ENCODE results near the gene TACC2.

TACC2 gene

GRCh38 chr10:122241836-122242235 is 252.9 kb downstream of the TACC2 start:
- no peak overlapping the region for H3K9ac ChIP-seq (ENCODE audit: low read depth in 1 of 2, low read length in 2 of 2)
- no peak overlapping the region for H3K4me3 ChIP-seq (ENCODE audit: low read length in 2 of 2)
- H3K9me3 ChIP-seq (ENCODE audit: control insufficient read depth in 2 of 2, low read length in 2 of 2): no peaks in the 10 kb centered on the region
- no peak overlapping the region for H3K27ac ChIP-seq (ENCODE audit: low read depth in 2 of 2, low read length in 2 of 2)
- H3K27me3 ChIP-seq (ENCODE audit: control insufficient read depth in 2 of 2, insufficient read depth in 2 of 2, low read length in 2 of 2): no peaks in the 10 kb centered on the region
- no peaks in the 10 kb centered on the region for H3K4me1 ChIP-seq (ENCODE audit: control insufficient read depth in 2 of 2, insufficient read depth in 2 of 2, low read length in 2 of 2)
- H3K36me3 ChIP-seq (ENCODE audit: control insufficient read depth in 2 of 2, insufficient read depth in 2 of 2, low read length in 2 of 2): peaks cover 33 to 50% of the 10 kb centered on the region in 2 donors

DNA sequence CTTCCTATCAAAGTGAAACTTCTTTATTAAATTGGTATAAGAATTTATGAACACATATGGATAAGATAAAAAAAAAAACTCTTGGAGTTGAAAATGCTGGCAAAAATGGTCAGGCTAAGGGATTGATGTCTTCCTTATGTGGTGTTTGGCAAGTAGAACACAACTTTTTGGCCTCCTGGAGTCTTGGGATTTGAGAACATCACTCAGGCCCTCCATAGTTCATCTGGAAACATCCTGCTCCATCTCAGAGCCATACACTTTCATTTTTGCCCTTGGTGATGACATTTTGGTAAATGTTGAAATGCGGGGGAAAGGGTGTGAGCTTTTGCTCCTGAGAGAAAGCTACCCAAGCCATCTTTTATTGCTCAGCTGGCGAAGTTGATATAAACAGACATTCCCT is 254.6 kb downstream of the TACC2 start:
- no peak overlapping the region for H3K9ac ChIP-seq (ENCODE audit: low read depth in 1 of 2, low read length in 2 of 2)
- no peaks in the 10 kb centered on the region for H3K4me1 ChIP-seq (ENCODE audit: control insufficient read depth in 2 of 2, insufficient read depth in 2 of 2, low read length in 2 of 2)
- H3K27me3 ChIP-seq (ENCODE audit: control insufficient read depth in 2 of 2, insufficient read depth in 2 of 2, low read length in 2 of 2): no peaks in the 10 kb centered on the region
- H3K9me3 ChIP-seq (ENCODE audit: control insufficient read depth in 2 of 2, low read length in 2 of 2): no peaks in the 10 kb centered on the region
- H3K4me3 ChIP-seq (ENCODE audit: low read length in 2 of 2): no peak overlapping the region
- H3K27ac ChIP-seq (ENCODE audit: low read depth in 2 of 2, low read length in 2 of 2): no peak overlapping the region
- H3K36me3 ChIP-seq (ENCODE audit: control insufficient read depth in 2 of 2, insufficient read depth in 2 of 2, low read length in 2 of 2): peaks cover 34 to 51% of the 10 kb centered on the region in 2 donors

DNA sequence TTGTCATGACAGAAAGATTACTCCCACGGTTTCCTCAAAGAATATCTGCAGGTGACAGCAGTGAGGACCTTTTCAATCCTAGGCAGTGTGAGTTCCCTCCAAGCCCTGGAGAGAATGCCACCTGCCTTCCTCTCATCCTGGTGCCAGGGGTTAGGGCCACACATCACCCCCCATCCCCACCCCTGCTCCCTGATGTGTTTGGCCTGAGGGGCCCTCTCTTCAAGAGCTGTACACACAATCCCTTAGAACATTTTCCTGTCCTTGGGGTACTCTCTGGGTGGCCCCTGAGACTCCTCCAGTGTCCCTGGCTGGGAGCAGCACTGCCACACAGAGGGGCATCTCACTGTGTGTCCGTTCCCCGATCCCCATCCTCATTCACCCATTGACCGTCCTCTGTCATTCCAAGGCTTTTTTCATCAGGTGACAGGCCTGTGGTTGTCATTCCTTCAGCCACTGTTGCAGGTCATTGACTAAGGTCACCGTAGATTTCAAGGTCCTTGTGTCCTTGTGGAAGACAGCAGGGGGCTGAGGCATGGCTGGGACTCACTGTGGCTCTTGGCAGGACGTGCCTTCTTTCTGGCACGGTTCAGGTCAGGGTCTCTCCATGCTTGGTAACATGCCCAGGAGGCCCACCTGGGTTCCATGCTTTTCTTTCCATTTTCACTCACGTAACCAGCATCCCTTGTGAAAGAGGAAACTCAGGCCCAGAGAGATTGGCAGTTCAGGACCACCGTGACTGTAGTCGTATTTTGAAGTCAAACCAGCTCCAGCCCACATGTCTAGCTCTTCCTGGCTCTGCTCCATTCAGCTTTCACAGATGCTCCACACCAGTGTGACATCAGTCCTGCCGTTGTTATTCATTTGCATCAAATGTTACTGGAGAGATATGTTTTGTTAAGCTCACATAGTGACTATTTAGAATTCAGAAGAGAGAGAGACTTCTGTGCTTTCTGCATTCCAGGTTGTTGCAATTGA is 255.3 kb downstream of the TACC2 start:
- H3K36me3 ChIP-seq (ENCODE audit: control insufficient read depth in 2 of 2, insufficient read depth in 2 of 2, low read length in 2 of 2): peaks cover 41 to 55% of the 10 kb centered on the region in 2 donors
- no peak overlapping the region for H3K27ac ChIP-seq (ENCODE audit: low read depth in 2 of 2, low read length in 2 of 2)

DNA sequence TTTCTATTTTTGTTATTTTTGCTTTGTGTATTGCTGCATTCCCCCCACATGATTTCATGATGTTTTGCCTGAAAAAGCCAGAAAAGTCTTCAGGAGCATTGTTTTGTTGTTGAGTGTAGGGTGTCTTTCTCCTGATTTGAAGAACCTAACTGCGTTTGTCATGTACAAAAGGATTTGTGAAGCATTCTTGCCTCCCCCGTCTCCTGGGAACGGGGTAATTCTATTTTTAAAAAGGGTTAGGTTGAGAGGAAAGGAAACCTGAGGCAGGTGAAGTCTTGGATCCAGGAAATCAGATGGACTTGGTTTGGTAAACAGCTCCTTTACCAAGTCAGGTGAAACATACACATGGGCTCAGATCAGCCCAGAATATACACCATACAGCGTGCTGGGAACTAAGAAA is 256.2 kb downstream of the TACC2 start:
- Histone ChIP-seq H3K27me3 (ENCODE audit: control insufficient read depth in 2 of 2, insufficient read depth in 2 of 2, low read length in 2 of 2) (no peaks in the 10 kb centered on the region), H3K9ac (ENCODE audit: low read depth in 1 of 2, low read length in 2 of 2) (no peak overlapping the region), H3K9me3 (ENCODE audit: control insufficient read depth in 2 of 2, low read length in 2 of 2) (no peaks in the 10 kb centered on the region), H3K4me1 (ENCODE audit: control insufficient read depth in 2 of 2, insufficient read depth in 2 of 2, low read length in 2 of 2) (no peaks in the 10 kb centered on the region), H3K4me3 (ENCODE audit: low read length in 2 of 2) (no peak overlapping the region), H3K36me3 (ENCODE audit: control insufficient read depth in 2 of 2, insufficient read depth in 2 of 2, low read length in 2 of 2) (peaks cover 45 to 51% of the 10 kb centered on the region in 2 donors), H3K27ac (ENCODE audit: low read depth in 2 of 2, low read length in 2 of 2) (no peak overlapping the region)

More for the DNA sequence above, 255.3 kb downstream of the TACC2 start:
- H3K9me3 ChIP-seq (ENCODE audit: control insufficient read depth in 2 of 2, low read length in 2 of 2): no peaks in the 10 kb centered on the region
- no peak overlapping the region for H3K9ac ChIP-seq (ENCODE audit: low read depth in 1 of 2, low read length in 2 of 2)
- H3K27me3 ChIP-seq (ENCODE audit: control insufficient read depth in 2 of 2, insufficient read depth in 2 of 2, low read length in 2 of 2): no peaks in the 10 kb centered on the region
- no peaks in the 10 kb centered on the region for H3K4me1 ChIP-seq (ENCODE audit: control insufficient read depth in 2 of 2, insufficient read depth in 2 of 2, low read length in 2 of 2)
- H3K4me3 ChIP-seq (ENCODE audit: low read length in 2 of 2): no peak overlapping the region

- H3K36me3 ChIP-seq (ENCODE audit: control insufficient read depth in 2 of 2, insufficient read depth in 2 of 2, low read length in 2 of 2): peaks cover 47% of the 10 kb centered on the region in 2 donors
- no peak overlapping the region for H3K9ac ChIP-seq (ENCODE audit: low read depth in 1 of 2, low read length in 2 of 2)
- no peaks in the 10 kb centered on the region for H3K27me3 ChIP-seq (ENCODE audit: control insufficient read depth in 2 of 2, insufficient read depth in 2 of 2, low read length in 2 of 2)
Observed at GRCh38 chr10:122245897-122246296, 256.9 kb downstream of the TACC2 start.

DNA sequence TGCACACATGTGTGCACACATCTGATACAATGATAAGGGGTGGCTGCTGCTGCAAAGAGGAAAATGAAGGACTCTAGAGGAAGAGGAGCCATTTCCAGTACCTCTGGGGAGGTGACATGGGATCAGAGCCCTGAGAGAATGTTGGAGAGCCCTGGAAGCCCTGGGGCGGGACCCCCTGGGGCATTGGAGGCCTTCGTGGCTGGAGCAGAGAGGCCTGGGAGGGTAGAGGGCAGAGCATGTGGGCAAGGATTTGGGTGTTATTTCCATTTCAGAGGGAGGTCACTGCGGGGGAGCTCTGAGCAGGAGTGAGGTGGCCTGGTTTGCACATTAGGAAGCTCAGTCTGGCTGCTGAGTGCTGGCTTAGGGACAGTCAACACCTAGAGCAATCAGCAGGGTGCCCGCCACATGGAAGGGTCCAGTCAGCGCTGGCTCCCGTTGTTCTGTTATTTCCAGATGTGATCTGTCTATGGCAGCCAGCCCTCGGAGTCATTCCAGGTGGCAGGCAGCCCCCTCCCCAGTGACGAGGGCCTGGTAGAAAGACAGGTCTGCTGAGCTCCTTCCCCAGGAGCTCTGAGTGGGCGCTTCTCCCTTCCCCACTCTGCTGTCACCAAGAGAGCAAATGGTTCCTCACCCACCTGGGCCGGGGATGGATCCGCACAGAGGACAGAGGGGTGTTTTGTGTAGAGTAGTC is 258.0 kb downstream of the TACC2 start:
- Histone ChIP-seq H3K27ac (ENCODE audit: low read depth in 2 of 2, low read length in 2 of 2) (no peak overlapping the region), H3K9ac (ENCODE audit: low read depth in 1 of 2, low read length in 2 of 2) (no peak overlapping the region), H3K4me3 (ENCODE audit: low read length in 2 of 2) (no peak overlapping the region), H3K36me3 (ENCODE audit: control insufficient read depth in 2 of 2, insufficient read depth in 2 of 2, low read length in 2 of 2) (peaks cover 44 to 51% of the 10 kb centered on the region in 2 donors), H3K4me1 (ENCODE audit: control insufficient read depth in 2 of 2, insufficient read depth in 2 of 2, low read length in 2 of 2) (no peaks in the 10 kb centered on the region), H3K27me3 (ENCODE audit: control insufficient read depth in 2 of 2, insufficient read depth in 2 of 2, low read length in 2 of 2) (no peaks in the 10 kb centered on the region), H3K9me3 (ENCODE audit: control insufficient read depth in 2 of 2, low read length in 2 of 2) (no peaks in the 10 kb centered on the region)

More at GRCh38 chr10:122245897-122246296, 256.9 kb downstream of the TACC2 start:
- H3K27ac ChIP-seq (ENCODE audit: low read depth in 2 of 2, low read length in 2 of 2): no peak overlapping the region
- no peaks in the 10 kb centered on the region for H3K9me3 ChIP-seq (ENCODE audit: control insufficient read depth in 2 of 2, low read length in 2 of 2)
- no peak overlapping the region for H3K4me3 ChIP-seq (ENCODE audit: low read length in 2 of 2)
- H3K4me1 ChIP-seq (ENCODE audit: control insufficient read depth in 2 of 2, insufficient read depth in 2 of 2, low read length in 2 of 2): no peaks in the 10 kb centered on the region

- H3K36me3 ChIP-seq (ENCODE audit: control insufficient read depth in 2 of 2, insufficient read depth in 2 of 2, low read length in 2 of 2): peaks cover 41 to 55% of the 10 kb centered on the region in 2 donors
- H3K27ac ChIP-seq (ENCODE audit: low read depth in 2 of 2, low read length in 2 of 2): no peak overlapping the region
- no peaks in the 10 kb centered on the region for H3K4me1 ChIP-seq (ENCODE audit: control insufficient read depth in 2 of 2, insufficient read depth in 2 of 2, low read length in 2 of 2)
- no peaks in the 10 kb centered on the region for H3K27me3 ChIP-seq (ENCODE audit: control insufficient read depth in 2 of 2, insufficient read depth in 2 of 2, low read length in 2 of 2)
- H3K9me3 ChIP-seq (ENCODE audit: control insufficient read depth in 2 of 2, low read length in 2 of 2): no peaks in the 10 kb centered on the region
- no peak overlapping the region for H3K9ac ChIP-seq (ENCODE audit: low read depth in 1 of 2, low read length in 2 of 2)
- H3K4me3 ChIP-seq (ENCODE audit: low read length in 2 of 2): no peak overlapping the region
Observed at GRCh38 chr10:122248356-122249302, 259.7 kb downstream of the TACC2 start.

- H3K4me3 ChIP-seq (ENCODE audit: low read length in 2 of 2): no peak overlapping the region
- H3K27me3 ChIP-seq (ENCODE audit: control insufficient read depth in 2 of 2, insufficient read depth in 2 of 2, low read length in 2 of 2): no peaks in the 10 kb centered on the region
- H3K36me3 ChIP-seq (ENCODE audit: control insufficient read depth in 2 of 2, insufficient read depth in 2 of 2, low read length in 2 of 2): peaks cover 40 to 51% of the 10 kb centered on the region in 2 donors
- no peak overlapping the region for H3K9ac ChIP-seq (ENCODE audit: low read depth in 1 of 2, low read length in 2 of 2)
- no peak overlapping the region for H3K27ac ChIP-seq (ENCODE audit: low read depth in 2 of 2, low read length in 2 of 2)
- no peaks in the 10 kb centered on the region for H3K4me1 ChIP-seq (ENCODE audit: control insufficient read depth in 2 of 2, insufficient read depth in 2 of 2, low read length in 2 of 2)
- no peaks in the 10 kb centered on the region for H3K9me3 ChIP-seq (ENCODE audit: control insufficient read depth in 2 of 2, low read length in 2 of 2)
Observed at GRCh38 chr10:122249303-122249850, 260.4 kb downstream of the TACC2 start.

GRCh38 chr10:122249991-122250750 is 261.2 kb downstream of the TACC2 start:
- no peaks in the 10 kb centered on the region for H3K27me3 ChIP-seq (ENCODE audit: control insufficient read depth in 2 of 2, insufficient read depth in 2 of 2, low read length in 2 of 2)
- H3K27ac ChIP-seq (ENCODE audit: low read depth in 2 of 2, low read length in 2 of 2): no peak overlapping the region
- no peak overlapping the region for H3K9ac ChIP-seq (ENCODE audit: low read depth in 1 of 2, low read length in 2 of 2)
- H3K4me1 ChIP-seq (ENCODE audit: control insufficient read depth in 2 of 2, insufficient read depth in 2 of 2, low read length in 2 of 2): no peaks in the 10 kb centered on the region
- no peaks in the 10 kb centered on the region for H3K9me3 ChIP-seq (ENCODE audit: control insufficient read depth in 2 of 2, low read length in 2 of 2)
- peaks cover 37 to 45% of the 10 kb centered on the region in 2 donors for H3K36me3 ChIP-seq (ENCODE audit: control insufficient read depth in 2 of 2, insufficient read depth in 2 of 2, low read length in 2 of 2)
- no peak overlapping the region for H3K4me3 ChIP-seq (ENCODE audit: low read length in 2 of 2)
